ENCODE results near the gene STPG1. TPM values are rescaled to one million over a fixed set of nuclear protein-coding genes. Genes with fewer than 3 reads are reported as not detected.

The STPG1 gene
- total and polyA plus RNA-seq, 2 donors from 2014 or later = 10.6 to 12.2 TPM

- DNase-seq = no peak
- no peaks in the 10 kb centered on the region for H3K9me3 ChIP-seq (ENCODE audit: control insufficient read depth in 2 of 3, insufficient read depth in 1 of 3, low read length in 3 of 3)
- H3K27ac ChIP-seq (ENCODE audit: low read depth in 2 of 2, low read length in 2 of 2) = no peak overlapping the region
- FAIRE-seq = no peak
- H3K36me3 ChIP-seq (ENCODE audit: control insufficient read depth in 2 of 3, insufficient read depth in 3 of 3, low read length in 3 of 3) = peaks cover 0 to 7% (median 0%) of the 10 kb centered on the region in 3 donors
- no peak overlapping the region for H3K4me3 ChIP-seq (ENCODE audit: low read length in 3 of 3)
- H3K9ac ChIP-seq (ENCODE audit: low read length in 3 of 3) = no peak overlapping the region
- peaks cover 0 to 4% (median 0%) of the 10 kb centered on the region in 3 donors for H3K4me1 ChIP-seq (ENCODE audit: control insufficient read depth in 2 of 3, insufficient read depth in 2 of 3, low read depth in 1 of 3, low read length in 3 of 3)
- intact Hi-C loops (cut with DNase I) = no loop called here
- H3K27me3 ChIP-seq (ENCODE audit: control insufficient read depth, insufficient read depth, low read length) = no peaks in the 10 kb centered on the region
- no peak for TF ChIP-seq CTCF (IDR thresholded peaks at IDR 0.05; ENCODE audit: borderline replicate concordance, extremely low read depth, insufficient read depth)
These were observed 44.3 kb upstream of the STPG1 start for GRCh38 chr1:24457866-24458265.

- Histone ChIP-seq H3K4me1 (ENCODE audit: control insufficient read depth in 2 of 3, insufficient read depth in 2 of 3, low read depth in 1 of 3, low read length in 3 of 3) (peaks cover 0 to 4% (median 0%) of the 10 kb centered on the region in 3 donors), H3K36me3 (ENCODE audit: control insufficient read depth in 2 of 3, insufficient read depth in 3 of 3, low read length in 3 of 3) (peaks cover 0 to 11% (median 3%) of the 10 kb centered on the region in 3 donors), H3K9me3 (ENCODE audit: control insufficient read depth in 2 of 3, insufficient read depth in 1 of 3, low read length in 3 of 3) (no peaks in the 10 kb centered on the region), H3K27ac (ENCODE audit: low read depth in 2 of 2, low read length in 2 of 2) (no peak overlapping the region), H3K9ac (ENCODE audit: low read length in 3 of 3) (no peak overlapping the region), H3K27me3 (ENCODE audit: control insufficient read depth, insufficient read depth, low read length) (no peaks in the 10 kb centered on the region), H3K4me3 (ENCODE audit: low read length in 3 of 3) (no peak overlapping the region)
- no peak for TF ChIP-seq CTCF (IDR thresholded peaks at IDR 0.05; ENCODE audit: borderline replicate concordance, extremely low read depth, insufficient read depth)
- FAIRE-seq = no peak
- DNase-seq = no peak
- intact Hi-C loops (cut with DNase I) = no loop called here
These were observed 41.7 kb upstream of the STPG1 start for GRCh38 chr1:24455272-24455671.

- FAIRE-seq (no peak), DNase-seq (no peak)
- peaks cover 0 to 2% (median 0%) of the 10 kb centered on the region in 3 donors for H3K4me1 ChIP-seq (ENCODE audit: control insufficient read depth in 2 of 3, insufficient read depth in 2 of 3, low read depth in 1 of 3, low read length in 3 of 3)
- peaks cover 0 to 11% (median 6%) of the 10 kb centered on the region in 3 donors for H3K36me3 ChIP-seq (ENCODE audit: control insufficient read depth in 2 of 3, insufficient read depth in 3 of 3, low read length in 3 of 3)
- TF ChIP-seq CTCF (IDR thresholded peaks at IDR 0.05; ENCODE audit: borderline replicate concordance, extremely low read depth, insufficient read depth) = no peak
- H3K27me3 ChIP-seq (ENCODE audit: control insufficient read depth, insufficient read depth, low read length) = no peaks in the 10 kb centered on the region
- H3K9ac ChIP-seq (ENCODE audit: low read length in 3 of 3) = no peak overlapping the region
- intact Hi-C loops (cut with DNase I) = no loop called here
- no peaks in the 10 kb centered on the region for H3K9me3 ChIP-seq (ENCODE audit: control insufficient read depth in 2 of 3, insufficient read depth in 1 of 3, low read length in 3 of 3)
- H3K4me3 ChIP-seq (ENCODE audit: low read length in 3 of 3) = no peak overlapping the region
- H3K27ac ChIP-seq (ENCODE audit: low read depth in 2 of 2, low read length in 2 of 2) = no peak overlapping the region
These were observed 41.1 kb upstream of the STPG1 start for GRCh38 chr1:24454673-24455072.

GRCh38 chr1:24452922-24453485, 39.4 kb upstream of the STPG1 start:
- Histone ChIP-seq H3K4me3 (ENCODE audit: low read length in 3 of 3) (no peak overlapping the region), H3K27ac (ENCODE audit: low read depth in 2 of 2, low read length in 2 of 2) (no peak overlapping the region), H3K36me3 (ENCODE audit: control insufficient read depth in 2 of 3, insufficient read depth in 3 of 3, low read length in 3 of 3) (peaks cover 0 to 15% (median 14%) of the 10 kb centered on the region in 3 donors), H3K9ac (ENCODE audit: low read length in 3 of 3) (no peak overlapping the region), H3K4me1 (ENCODE audit: control insufficient read depth in 2 of 3, insufficient read depth in 2 of 3, low read depth in 1 of 3, low read length in 3 of 3) (no peaks in the 10 kb centered on the region), H3K9me3 (ENCODE audit: control insufficient read depth in 2 of 3, insufficient read depth in 1 of 3, low read length in 3 of 3) (no peaks in the 10 kb centered on the region), H3K27me3 (ENCODE audit: control insufficient read depth, insufficient read depth, low read length) (no peaks in the 10 kb centered on the region)
- TF ChIP-seq CTCF (IDR thresholded peaks at IDR 0.05; ENCODE audit: borderline replicate concordance, extremely low read depth, insufficient read depth) = no peak
- intact Hi-C loops (cut with DNase I) = no loop called here
- DNase-seq = peak in 1 of 5 donors; percentile 56
- no peak for FAIRE-seq
